ENCODE results near the gene KCNJ5.

The KCNJ5 gene

DNA sequence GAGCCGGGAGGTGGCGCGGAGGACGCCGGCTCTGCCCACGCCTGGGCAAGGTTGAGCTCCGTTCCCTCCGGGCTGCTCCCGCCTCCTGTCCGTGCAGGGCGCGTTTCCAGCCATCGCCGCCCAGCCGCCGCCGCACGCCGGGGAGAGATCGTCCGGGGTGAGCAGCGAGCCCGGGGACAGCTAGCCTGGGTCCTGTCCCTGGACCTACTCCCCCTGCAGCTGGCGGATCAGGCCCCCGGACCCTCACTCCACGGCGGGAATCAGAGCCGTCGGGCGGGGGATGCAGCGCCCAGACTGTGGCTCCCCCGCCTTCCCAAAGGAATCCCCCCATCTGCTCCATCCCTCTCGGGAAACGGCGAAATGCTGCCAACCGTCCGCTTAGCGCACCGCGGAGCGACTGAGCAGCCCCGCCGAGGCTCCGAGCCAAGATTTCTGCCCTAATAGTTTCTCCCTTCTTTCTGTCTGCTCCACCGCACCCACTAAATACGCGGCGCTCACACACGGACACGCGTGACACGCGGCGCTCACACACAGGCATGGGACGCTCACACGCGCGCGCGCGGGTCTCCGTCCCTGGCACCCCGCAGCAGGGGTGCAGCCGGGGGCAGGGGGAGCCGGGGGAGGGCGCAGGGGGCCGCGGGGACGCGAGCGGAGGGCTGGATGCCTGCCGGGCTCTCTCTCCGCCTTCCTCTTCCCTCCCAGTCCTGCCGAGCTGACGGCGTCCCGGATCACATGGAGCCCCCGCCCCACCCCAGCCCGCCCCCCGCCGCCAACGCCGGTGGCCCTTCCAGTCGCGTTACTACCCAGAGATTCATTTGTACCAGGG lies at the start of gene KCNJ5:
Gene KCNJ5 (plus strand): TSS at position 814 of the 826 bp plus-strand sequence. CDS start 19,918 bp downstream, outside the sequence.
- no peak for DNase-seq (ENCODE audit: low read depth in 2 of 2, low spot score in 1 of 2)

DNA sequence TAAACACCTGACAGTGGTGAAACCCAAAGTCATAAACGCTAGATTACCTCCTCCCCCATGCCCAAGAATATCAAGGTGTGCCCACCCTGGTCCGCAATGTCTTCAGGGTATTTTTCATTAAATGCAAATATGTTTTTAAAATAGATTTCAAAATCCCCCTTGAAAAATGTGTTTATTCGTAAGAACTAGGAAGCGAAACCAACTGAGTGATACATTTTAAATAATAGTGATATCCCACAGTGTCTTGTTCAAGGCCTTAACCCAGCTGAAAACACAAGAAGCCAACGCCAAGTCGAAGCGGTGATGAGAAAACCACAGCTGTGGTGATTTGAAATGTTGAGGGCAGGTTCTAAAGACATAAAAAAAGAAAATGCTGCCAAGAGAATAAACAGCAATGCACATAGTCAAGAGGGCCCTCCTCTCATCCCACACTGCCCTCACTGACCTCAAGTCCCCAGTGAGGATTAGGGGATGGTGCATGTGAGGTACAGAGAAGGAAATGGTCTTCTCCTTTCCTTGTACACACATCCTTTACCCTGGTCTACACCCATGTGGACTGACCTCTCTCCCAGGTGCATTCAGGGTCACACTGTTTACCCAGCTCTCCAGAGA lies 49.6 kb upstream of the KCNJ5 start:
- DNase-seq (ENCODE audit: low read depth in 2 of 2, low spot score in 1 of 2): no peak

DNA sequence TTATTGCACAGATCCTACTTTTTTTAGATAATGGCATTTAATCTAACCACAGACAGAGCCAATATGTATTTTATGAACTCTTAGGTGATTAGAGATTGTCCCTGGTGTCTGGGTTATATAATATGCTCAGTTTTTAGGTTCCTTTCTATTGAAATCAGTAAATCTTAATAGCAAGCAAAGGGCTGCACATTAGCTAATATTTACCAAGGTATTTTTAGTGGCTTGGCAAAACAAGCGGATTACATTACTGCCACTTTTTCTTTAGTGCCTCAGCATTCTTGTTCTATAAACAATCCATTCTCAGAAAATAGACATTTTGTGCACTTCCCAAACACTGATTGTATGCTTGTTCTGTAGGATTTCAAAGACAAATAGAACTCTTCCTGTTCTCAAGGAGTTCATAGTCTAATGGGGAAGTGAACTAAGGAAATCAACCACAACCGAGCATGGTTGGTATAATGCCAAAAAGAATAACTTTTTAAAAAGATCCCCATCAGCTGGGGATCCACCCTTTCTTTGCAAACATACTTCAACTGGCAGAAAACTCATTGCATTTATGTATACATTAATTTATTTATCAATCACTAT lies 47.9 kb upstream of the KCNJ5 start:
- DNase-seq (ENCODE audit: low read depth in 2 of 2, low spot score in 1 of 2): no peak

DNA sequence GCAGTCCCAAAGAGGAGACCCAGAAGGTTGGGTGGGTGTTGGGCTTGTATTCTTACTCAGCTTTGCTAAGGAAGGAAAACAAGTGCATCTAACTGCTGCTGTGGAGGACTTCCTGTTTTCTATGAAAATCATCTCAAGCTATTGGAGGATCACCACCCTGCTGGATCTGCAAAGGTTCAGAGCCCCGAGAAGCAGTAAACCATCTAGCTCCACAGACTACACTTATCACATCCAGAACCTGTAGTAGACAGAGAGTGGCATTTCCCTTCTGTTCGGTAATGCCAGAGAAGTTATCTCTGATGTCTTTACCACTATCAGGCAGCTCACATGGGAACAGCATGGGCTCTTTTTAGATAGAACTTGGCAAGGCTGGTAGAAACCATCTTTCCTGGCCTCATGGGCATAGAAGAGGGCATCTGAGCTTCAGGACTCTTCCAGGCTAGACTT lies 45.8 kb upstream of the KCNJ5 start:
- no peak for DNase-seq (ENCODE audit: low read depth in 2 of 2, low spot score in 1 of 2)

DNA sequence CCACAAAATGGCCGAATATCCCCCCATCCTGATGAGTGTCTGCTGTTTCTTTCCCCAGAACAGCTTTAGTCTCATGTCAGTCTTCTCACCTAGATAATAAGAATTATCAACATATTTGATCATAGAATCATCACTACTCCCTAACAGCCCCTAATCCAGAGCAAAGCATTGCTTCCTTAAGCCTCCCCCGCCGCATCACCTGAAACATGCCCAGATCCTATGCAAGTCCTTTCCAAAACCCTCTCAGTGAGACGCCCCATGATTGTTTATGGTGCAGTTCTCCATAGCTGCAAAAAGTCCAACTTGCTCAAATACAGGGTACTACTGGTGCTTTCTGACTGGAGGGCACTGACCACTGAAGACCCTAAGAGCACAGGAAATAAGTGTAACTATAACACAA lies 44.2 kb upstream of the KCNJ5 start:
- DNase-seq (ENCODE audit: low read depth in 2 of 2, low spot score in 1 of 2): no peak

DNA sequence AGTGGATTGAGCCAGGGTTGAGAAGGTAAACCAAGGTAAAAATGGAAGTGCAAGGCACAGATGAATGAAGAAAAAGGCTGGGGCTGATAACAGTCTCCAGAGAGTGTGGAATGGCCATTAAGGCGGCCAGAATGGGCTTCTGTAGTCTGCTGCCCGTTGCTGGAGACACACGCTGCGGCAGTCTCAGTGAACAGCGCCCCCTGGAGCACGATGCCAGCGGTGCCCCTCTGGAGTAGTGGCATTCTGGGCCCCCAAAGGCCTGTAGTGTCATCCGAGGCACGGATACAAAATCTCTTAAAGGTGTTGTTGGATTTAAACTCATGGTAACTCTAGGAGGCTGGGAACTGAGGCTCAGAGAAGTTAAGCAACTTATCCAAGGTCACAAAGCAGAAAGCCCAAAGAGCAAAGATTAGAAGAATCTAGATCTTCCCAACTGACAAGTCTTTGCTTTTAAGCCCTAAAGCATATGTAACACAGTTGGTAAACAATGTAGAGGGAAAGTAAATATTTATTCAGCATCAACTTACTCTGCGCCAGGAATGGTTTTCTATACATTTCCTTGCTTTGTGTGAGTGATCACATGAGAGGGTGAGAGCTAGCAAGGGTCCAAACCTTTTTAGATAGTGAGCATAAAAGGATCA lies 42.2 kb upstream of the KCNJ5 start:
- peak in 1 of 2 donors; percentile 42 for DNase-seq (ENCODE audit: low read depth in 2 of 2, low spot score in 1 of 2)

DNA sequence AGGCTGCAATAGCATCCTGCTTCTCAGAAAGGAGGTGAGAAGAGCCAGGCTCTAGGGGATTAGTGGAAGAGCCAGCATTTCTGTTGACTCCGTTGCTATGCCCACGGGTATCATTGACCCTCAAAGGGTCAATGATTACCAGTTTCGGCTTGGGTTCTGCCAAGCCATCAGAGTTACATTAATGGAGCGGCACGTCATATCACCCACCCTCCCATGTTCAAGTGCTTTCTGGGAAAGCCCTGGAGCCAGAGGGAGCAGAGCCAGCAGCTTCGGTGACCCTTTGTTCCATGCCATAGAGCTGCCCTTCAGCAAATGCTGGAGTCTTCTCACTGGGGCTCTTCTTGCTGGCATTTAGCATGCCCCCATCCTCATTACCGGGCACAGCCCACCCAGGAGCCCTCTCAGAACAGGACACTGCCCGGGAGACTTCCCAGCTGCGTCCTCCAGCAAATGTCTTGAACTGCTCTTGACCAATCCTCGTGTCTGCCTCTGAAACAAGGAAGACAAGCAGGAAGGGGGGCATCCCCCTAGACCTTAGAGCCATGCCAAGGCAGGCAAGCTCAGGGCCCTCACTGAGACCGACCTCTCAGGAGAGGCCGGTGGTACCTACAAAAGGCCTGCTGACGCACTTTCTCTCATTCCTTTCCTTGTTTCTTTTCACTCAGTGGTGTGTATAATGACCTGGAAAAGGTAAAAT lies 38.7 kb upstream of the KCNJ5 start:
- no peak for DNase-seq (ENCODE audit: low read depth in 2 of 2, low spot score in 1 of 2)

DNA sequence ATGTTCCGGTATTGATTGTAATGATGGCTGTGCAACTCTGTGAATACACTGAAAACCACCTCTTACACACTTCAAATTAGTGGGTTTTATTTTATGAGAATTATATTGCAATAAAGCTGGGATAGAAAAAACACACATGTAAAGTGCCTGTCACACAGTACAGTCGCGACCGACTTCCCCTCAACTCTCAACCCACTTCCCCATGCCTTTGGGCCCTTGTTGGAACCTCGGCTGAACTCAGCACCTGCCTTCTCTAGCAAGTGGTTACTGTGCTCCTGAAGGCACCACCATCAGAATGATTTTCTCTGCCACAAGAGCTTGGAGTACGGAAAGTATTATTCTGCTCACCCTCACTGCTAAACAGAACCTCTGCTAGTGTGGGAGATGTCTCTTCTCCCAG lies 37.6 kb upstream of the KCNJ5 start:
- DNase-seq (ENCODE audit: low read depth in 2 of 2, low spot score in 1 of 2): no peak

DNA sequence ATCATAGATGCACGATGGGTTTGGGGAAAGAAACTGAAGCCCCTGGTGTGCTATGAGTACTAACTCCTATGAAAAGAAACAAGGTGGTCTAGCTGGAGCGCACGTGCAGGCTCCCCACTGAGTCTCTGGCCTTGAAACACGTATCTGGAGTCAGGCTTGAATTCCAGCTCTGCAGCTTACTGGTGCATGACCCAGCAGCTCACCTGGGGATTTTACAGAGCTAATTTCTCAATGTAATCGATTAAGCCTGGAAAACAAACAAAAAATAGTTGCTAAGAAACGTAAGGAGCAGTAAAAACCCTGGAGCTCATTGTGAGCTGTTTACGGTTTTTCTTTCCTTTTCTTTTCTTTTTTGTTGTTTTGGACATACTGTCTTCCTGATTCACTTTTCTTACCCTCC lies 36.3 kb upstream of the KCNJ5 start:
- DNase-seq (ENCODE audit: low read depth in 2 of 2, low spot score in 1 of 2): no peak

DNA sequence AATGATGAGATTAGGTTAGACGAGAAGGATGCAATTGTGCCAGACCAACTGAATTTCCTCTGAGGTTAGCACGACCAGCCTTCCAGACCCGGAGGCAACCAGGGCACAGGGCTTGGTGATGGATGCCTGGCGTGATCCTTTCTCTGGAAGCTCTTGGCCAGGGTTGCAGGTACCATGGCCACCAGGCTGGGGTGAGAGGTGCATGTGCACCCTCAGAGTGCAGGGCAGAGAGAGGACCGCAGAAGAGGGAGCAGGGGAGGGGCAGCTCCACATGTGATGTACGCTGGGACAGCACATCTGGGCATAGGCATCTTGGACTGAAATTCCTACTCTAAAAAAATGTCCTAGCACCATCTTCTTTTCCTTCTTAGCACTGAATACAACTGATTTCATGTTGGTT lies 34.9 kb upstream of the KCNJ5 start:
- DNase-seq (ENCODE audit: low read depth in 2 of 2, low spot score in 1 of 2): no peak

DNA sequence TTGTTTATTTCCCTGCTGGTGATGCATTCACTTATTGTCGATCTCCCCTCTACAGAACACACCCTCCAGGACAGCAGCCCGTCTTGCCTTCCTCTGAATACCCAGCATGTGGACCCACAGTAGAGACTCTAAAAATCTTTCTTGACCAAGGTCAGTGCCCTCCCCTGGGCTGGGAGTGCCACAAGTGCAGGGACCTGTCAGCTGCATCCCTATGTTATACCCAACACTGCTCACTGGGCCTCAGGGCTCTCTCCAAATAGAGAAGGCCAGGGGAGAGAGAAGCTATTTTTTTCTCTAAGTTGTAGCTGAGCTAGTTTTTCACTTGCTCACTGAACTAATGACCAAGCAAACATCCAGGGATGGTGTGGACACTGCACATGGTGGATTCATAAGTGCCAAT lies 33.8 kb upstream of the KCNJ5 start:
- DNase-seq (ENCODE audit: low read depth in 2 of 2, low spot score in 1 of 2): no peak

DNA sequence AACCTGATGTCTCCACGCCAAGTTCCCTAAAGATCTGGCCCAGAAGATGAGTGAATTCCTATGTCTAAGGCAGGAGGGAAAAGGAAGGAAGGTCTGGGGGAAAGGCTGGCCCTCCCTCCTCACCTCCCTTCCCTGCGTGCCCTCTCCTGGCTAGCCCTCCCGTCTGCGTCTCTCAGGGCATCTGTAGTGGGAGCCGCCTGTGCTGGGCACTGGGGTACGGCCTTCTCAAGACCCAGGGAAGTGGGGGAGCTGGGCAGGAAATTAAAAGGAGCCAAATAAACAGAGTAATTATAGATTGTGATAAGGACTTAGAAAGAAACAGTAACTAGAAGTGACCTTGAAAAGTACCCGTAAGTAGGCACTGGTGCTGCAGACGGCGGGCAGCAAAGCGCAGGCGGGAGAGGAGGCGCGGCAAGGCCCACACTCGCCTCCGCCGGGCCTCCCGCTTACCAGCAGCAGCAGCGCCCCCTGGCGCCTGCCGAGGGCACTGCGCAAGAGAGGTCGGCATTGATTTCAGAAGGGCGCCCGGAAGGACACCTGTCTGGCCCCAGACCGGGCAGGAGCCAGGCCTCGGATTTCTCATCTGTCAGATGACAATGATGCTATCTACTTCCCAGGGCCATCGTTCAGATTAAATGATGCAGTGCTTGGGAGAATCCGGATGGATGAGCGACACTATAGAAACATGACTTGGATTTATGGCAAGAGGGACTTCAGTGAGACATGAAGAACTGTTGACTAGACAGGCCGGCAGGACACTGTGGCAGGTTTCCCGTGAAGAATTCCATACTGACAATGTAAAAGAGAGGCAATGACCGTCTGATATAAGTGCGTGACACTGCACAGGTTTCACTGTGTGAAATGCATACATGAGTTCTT lies 31.4 kb upstream of the KCNJ5 start:
- peak; percentile 19 to 58 for DNase-seq (ENCODE audit: low read depth in 2 of 2, low spot score in 1 of 2)

DNA sequence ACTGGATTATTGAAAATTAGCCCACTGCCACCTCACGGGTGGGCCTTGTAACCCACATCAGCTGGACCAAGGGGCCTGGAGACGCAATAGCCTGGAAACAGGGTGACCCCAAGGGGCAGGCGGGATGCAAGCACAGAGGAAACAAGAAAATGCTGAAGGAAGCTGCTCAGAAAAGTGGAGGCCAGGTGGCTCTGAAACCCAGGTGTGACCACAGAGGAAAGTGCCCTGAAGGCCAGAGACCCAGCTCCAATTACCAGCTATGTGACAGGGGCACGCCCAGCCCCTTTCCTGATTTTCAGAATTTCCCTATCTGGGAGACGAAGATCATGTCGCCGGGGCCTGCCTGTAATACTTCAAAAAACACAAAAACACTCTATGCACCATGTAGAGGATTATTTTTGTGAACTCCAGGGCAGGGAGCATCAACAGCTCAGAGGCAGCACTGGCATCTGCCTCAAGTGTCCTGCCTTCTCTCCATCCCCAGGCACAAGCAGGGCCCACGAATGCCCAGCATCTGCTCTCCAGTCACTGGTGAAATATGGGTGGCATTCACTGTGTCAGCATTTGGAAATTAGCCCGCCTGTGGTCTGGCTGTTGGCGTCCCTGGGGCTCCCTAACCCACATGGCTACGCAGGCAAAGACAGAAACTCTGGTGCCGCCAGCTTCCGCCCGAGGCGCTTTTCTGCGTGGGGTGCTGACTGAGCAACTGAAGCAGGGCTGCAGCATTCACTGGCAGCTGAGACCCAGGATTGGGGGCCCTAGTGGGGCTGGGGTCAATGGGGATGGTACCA lies 30.4 kb upstream of the KCNJ5 start:
- no peak for DNase-seq (ENCODE audit: low read depth in 2 of 2, low spot score in 1 of 2)

DNA sequence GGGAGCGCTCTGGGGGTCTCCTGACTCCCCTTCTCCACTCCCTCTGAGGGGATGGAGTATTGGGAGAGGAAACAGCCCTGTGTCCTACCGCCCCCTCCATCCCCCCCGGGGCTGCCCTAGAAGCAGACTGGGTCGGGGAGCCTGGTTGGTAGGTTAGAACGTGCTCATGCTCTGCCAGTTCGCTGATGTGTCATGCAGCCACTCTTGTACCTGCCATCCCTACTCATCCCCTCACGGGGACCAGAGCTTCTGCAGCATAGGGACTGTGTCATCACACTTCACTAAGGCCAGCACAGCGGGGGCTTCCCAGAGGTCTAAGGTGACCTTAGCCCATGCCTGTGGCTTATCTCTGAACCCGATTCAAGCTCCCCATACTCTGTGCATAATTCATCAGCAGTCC lies 28.8 kb upstream of the KCNJ5 start:
- no peak for DNase-seq (ENCODE audit: low read depth in 2 of 2, low spot score in 1 of 2)

DNA sequence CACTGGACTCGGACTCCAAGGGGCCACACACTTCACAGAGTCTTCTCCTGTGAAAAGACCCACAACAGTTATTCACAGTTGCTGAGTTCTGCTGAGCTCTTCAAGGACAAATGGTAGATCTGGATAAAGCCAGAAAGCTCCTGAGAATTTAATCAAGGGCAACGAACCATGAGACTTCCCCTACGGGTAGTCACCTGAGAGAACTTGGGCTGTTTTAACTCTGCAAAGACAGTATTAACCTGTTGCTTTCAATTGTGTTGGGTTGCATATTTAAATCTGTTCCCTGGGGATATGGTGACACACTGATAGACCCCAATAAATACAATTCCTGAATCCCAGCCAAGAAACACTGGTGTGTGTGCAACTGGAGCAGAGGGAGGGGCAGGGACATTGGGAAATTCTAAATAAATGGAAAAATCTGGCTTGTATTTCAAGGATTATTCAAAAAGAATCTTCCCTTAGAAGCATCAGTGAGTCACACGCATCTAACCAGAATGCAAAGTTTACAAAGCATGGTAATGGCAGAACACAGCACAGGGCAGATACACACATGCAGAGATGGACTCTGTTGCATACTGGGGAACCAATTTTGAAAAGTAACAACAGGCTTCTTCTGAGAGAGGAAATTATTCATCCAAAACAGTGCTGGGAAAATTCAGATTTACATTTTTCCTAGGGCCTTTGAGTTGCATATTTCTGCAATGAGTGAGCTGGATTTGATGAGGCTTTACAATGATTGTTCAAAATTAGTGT lies 28.1 kb upstream of the KCNJ5 start:
- DNase-seq (ENCODE audit: low read depth in 2 of 2, low spot score in 1 of 2): no peak

DNA sequence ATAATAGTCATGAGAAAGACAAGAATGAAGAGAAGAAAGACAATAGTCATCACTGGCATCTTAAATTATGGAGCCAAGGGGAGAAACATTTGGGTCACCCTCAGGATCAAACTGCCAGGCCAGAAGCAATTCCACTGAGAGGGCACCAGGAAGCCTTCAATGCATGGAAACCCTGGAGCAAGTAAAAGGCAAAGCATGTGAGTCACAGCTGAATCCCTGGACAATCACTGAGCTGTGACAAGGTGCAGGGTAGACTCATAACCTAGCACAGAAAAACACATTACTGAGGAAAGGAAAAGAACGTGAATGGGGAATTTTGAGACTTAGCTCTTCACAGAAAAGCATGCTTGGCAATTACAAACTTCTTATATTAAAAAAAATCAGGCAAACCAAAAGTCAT lies 25.7 kb upstream of the KCNJ5 start:
- no peak for DNase-seq (ENCODE audit: low read depth in 2 of 2, low spot score in 1 of 2)

DNA sequence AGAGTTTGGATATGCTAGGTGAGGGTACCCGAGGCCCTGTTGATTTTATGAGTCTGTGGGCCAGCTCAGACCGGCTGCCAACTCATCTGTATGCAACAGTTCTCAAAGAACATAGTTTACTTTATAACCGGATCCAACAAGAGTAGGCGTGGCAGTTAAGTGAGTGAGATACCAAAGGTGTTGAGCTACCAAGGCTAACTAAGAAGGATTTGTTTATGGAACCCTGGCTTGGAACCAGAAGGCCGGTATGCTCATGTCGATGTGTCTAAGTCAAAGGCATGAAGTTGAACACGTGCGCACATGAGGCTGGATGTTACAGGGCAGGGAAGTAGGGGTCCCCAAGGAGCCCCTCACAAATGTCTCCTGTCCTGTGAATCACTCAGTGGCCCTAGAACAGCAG lies 23.9 kb upstream of the KCNJ5 start, which contains the start of gene KCNJ1:
Gene KCNJ1 (minus strand): TSS at position 20 of the 400 bp plus-strand sequence. CDS start 27,053 bp downstream, outside the sequence.
- no peak for DNase-seq (ENCODE audit: low read depth in 2 of 2, low spot score in 1 of 2)

DNA sequence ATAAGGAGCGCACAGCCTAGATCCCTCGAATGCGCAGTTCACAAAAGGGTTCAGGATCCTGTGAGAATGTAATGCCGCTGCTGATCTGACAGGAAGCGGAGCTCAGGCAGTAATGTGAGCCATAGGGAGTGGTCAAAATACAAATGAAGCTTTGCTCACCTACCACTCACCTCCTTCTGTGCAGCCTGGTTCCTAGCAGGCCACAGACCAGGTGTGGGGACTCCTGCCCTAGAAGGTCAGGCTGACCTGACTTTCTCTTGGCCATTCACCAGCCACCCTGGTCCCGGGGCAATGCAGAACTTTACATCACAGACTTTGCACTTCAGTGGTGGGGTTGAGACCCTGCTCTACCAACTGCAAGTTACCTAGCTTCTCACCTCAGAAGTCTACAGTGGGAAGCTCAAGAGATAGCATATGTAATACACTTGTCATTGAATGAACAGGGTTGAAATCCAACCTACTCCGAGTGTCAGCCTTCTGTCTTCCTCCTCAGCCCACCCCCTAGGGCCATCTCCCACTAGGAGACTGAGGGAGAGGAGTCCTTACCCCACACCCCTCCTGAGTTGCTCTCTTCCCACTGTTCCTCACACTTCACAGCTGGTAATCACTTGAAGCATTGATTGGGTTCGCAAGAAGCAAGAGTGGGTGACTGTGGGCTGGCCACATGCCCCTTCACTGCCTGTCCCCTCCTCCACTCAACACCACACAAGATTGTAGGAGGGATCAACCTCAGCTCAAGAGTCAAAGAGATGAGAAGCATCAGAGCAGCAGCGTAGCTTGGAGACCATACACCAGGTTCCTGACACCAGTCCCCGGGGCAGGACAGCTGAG lies 22.1 kb upstream of the KCNJ5 start:
- DNase-seq (ENCODE audit: low read depth in 2 of 2, low spot score in 1 of 2): no peak
